Fibroblast of the aortic adventitia (primary cell): ENCODE results near the gene NOPCHAP1. TPM values are rescaled to one million over a fixed set of nuclear protein-coding genes. Genes with fewer than 3 reads are reported as not detected.

ENCODE experiments used
- DNase-seq: peaks from one replicate; pipeline ENCODE4 v3.0.0-alpha.2; 2010; ENCODE audit warnings: low read depth
- H3K4me3 ChIP-seq: 2 replicates; pipeline ENCODE4 v1.5.1; 2011; ENCODE audit warnings: low read depth, mild to moderate bottlenecking, control low read depth, low read length, moderate library complexity
- CTCF ChIP-seq: IDR thresholded peaks from 2 replicates; pipeline ENCODE4 v1.5.1; 2011; ENCODE audit warnings: mild to moderate bottlenecking, low read length, control low read depth, inconsistent platforms; ENCODE audit not compliant: insufficient read depth
- total RNA-seq: library from RNA; depleted of rRNA; stranded (reverse); fragments of >200 nt; gene quantifications from 2 replicates; pipeline ENCODE4 v1.2.3, GENCODE V29; 2012; ENCODE audit warnings: low replicate concordance

Gene NOPCHAP1
- total RNA-seq, 1 donor: 5.5 TPM

GRCh38 chr12:104964856-104965205 lies 21.3 kb upstream of the NOPCHAP1 start:
- DNase-seq: no peak
- H3K4me3 ChIP-seq: no peak overlapping the region
- no peak for TF ChIP-seq CTCF

GRCh38 chr12:104966677-104967076 lies 19.4 kb upstream of the NOPCHAP1 start:
- DNase-seq: no peak
- H3K4me3 ChIP-seq: no peak overlapping the region
- TF ChIP-seq CTCF: no peak

- TF ChIP-seq CTCF: no peak
- DNase-seq: no peak
- H3K4me3 ChIP-seq: no peak overlapping the region
Measured at GRCh38 chr12:104969343-104969742, 16.8 kb upstream of the NOPCHAP1 start.

GRCh38 chr12:104971306-104971705 lies 14.8 kb upstream of the NOPCHAP1 start:
- DNase-seq: no peak
- TF ChIP-seq CTCF: no peak
- no peak overlapping the region for H3K4me3 ChIP-seq

- no peak for TF ChIP-seq CTCF
- H3K4me3 ChIP-seq: no peak overlapping the region
- no peak for DNase-seq
Measured at GRCh38 chr12:104973250-104973649, 12.9 kb upstream of the NOPCHAP1 start.

GRCh38 chr12:104974626-104975290 lies 11.4 kb upstream of the NOPCHAP1 start:
- H3K4me3 ChIP-seq: no peak overlapping the region
- no peak for TF ChIP-seq CTCF
- DNase-seq: peak; percentile 37
